Kidney glomerular epithelial cell (primary cell): ENCODE data around the gene PRMT9.

ENCODE experiments used
- DNase-seq: peaks from one replicate; lab custom pipeline; 2025; lab: John Stamatoyannopoulos, UW

The PRMT9 gene

GRCh38 chr4:147683717-147684700, at the start of gene PRMT9:
PRMT9 (minus strand) TSS chr4:147684163; CDS start chr4:147683987, 176 bp downstream.
- DNase-seq, result peak; percentile 82

GRCh38 chr4:147732518-147733235, 48.7 kb upstream of the PRMT9 start:
- peak; percentile 28 for DNase-seq

- peak; percentile 60 for DNase-seq
Measured at GRCh38 chr4:147731580-147732517, 47.9 kb upstream of the PRMT9 start, which contains the start of gene ARHGAP10. ARHGAP10 (plus strand) TSS chr4:147732088; CDS start chr4:147732302, 214 bp downstream.

- DNase-seq, result no peak
Measured at GRCh38 chr4:147730333-147730732, 46.4 kb upstream of the PRMT9 start.

GRCh38 chr4:147727476-147728028, 43.6 kb upstream of the PRMT9 start:
- no peak for DNase-seq

- no peak for DNase-seq
Measured at GRCh38 chr4:147725673-147726072, 41.7 kb upstream of the PRMT9 start.

GRCh38 chr4:147724468-147725201, 40.7 kb upstream of the PRMT9 start:
- no peak for DNase-seq

GRCh38 chr4:147723326-147723725, 39.4 kb upstream of the PRMT9 start:
- DNase-seq, result no peak

GRCh38 chr4:147717878-147718277, 33.9 kb upstream of the PRMT9 start:
- DNase-seq, result no peak

GRCh38 chr4:147714575-147715401, 30.8 kb upstream of the PRMT9 start:
- peak; percentile 32 for DNase-seq

GRCh38 chr4:147709999-147710398, 26.0 kb upstream of the PRMT9 start:
- DNase-seq, result no peak

- DNase-seq, result peak; percentile 28
Measured at GRCh38 chr4:147707892-147708672, 24.1 kb upstream of the PRMT9 start.

- peak; percentile 78 for DNase-seq
Measured at GRCh38 chr4:147704846-147705245, 20.9 kb upstream of the PRMT9 start.

- no peak for DNase-seq
Measured at GRCh38 chr4:147696866-147697265, 12.9 kb upstream of the PRMT9 start.

- DNase-seq, result no peak
Measured at GRCh38 chr4:147693218-147693617, 9.3 kb upstream of the PRMT9 start.

- DNase-seq, result no peak
Measured at GRCh38 chr4:147691820-147692219, 7.9 kb upstream of the PRMT9 start.

- DNase-seq, result no peak
Measured at GRCh38 chr4:147689067-147689466, 5.1 kb upstream of the PRMT9 start.

- peak; percentile 10 for DNase-seq
Measured at GRCh38 chr4:147683188-147683591, 773 bp downstream of the PRMT9 start.

- no peak for DNase-seq
Measured at GRCh38 chr4:147682755-147683154, 1.2 kb downstream of the PRMT9 start.
